DOHH2 (cell line): ENCODE data around the gene NDUFB11.

Source experiments
- H3F3A ChIP-seq: fragments of 200-600 bp; sonication (generic), shearing (Covaris generic); 2 replicates; pipeline ENCODE4 v1.6.0; 2016; ENCODE audit warnings: antibody characterized with exemption, mild to moderate bottlenecking; ENCODE audit not compliant: control insufficient read depth, insufficient read depth
- H3K27ac ChIP-seq: fragments of 200-600 bp; sonication (generic); 2 replicates; pipeline ENCODE4 v1.5.1; 2014; ENCODE audit warnings: low read depth, mild to moderate bottlenecking, low read length, moderate library complexity
- H3K27me3 ChIP-seq: fragments of 200-600 bp; sonication (generic); 2 replicates; pipeline ENCODE4 v1.6.1; 2014; ENCODE audit warnings: mild to moderate bottlenecking, low read length, mixed read lengths; ENCODE audit not compliant: control insufficient read depth
- H3K36me3 ChIP-seq: fragments of 200-600 bp; sonication (generic); 2 replicates; pipeline ENCODE4 v1.6.1; 2014; ENCODE audit warnings: mild to moderate bottlenecking, low read length, moderate library complexity, mixed read lengths; ENCODE audit not compliant: control insufficient read depth
- H3K4me1 ChIP-seq: fragments of 200-600 bp; sonication (generic); 2 replicates; pipeline ENCODE4 v1.6.1; 2014; ENCODE audit warnings: mild to moderate bottlenecking, low read length, mixed read lengths; ENCODE audit not compliant: control insufficient read depth
- H3K4me2 ChIP-seq: fragments of 200-600 bp; sonication (generic); 2 replicates; pipeline ENCODE4 v1.6.0; 2014; ENCODE audit warnings: mild to moderate bottlenecking, low read length, moderate library complexity
- H3K4me3 ChIP-seq: fragments of 200-600 bp; sonication (generic); 2 replicates; pipeline ENCODE4 v1.5.1; 2014; ENCODE audit warnings: mild to moderate bottlenecking, low read length, mixed read lengths
- H3K79me2 ChIP-seq: fragments of 200-600 bp; sonication (generic); 2 replicates; pipeline ENCODE4 v1.6.1; 2014; ENCODE audit warnings: mild to moderate bottlenecking, low read length, mixed read lengths; ENCODE audit not compliant: control insufficient read depth
- H3K9me2 ChIP-seq: fragments of 200-600 bp; sonication (generic); replicated peaks from 2 replicates; pipeline ENCODE4 v1.6.1; 2014; ENCODE audit warnings: mild to moderate bottlenecking, low read length, mixed read lengths; ENCODE audit not compliant: control insufficient read depth
- H3K9me3 ChIP-seq: fragments of 200-600 bp; sonication (generic); 2 replicates; pipeline ENCODE4 v1.6.1; 2014; ENCODE audit warnings: antibody characterized with exemption, low read length, mixed read lengths; ENCODE audit not compliant: control insufficient read depth, insufficient read depth
- H4K20me1 ChIP-seq: fragments of 200-600 bp; sonication (generic); 2 replicates; pipeline ENCODE4 v1.6.0; 2014; ENCODE audit warnings: low read depth, mild to moderate bottlenecking, antibody characterized with exemption, low read length, moderate library complexity; ENCODE audit not compliant: control insufficient read depth, insufficient read depth
- CTCF ChIP-seq: fragments of 200-600 bp; sonication (generic); IDR thresholded peaks from one replicate; pipeline ENCODE4 v1.5.1; 2014; ENCODE audit warnings: antibody characterized with exemption, mild to moderate bottlenecking, low read depth, low read length; ENCODE audit not compliant: poor library complexity, severe bottlenecking
- EZH2phosphoT487 ChIP-seq: fragments of 200-600 bp; sonication (generic); IDR thresholded peaks from 2 replicates; pipeline ENCODE4 v1.6.1; 2017; ENCODE audit warnings: borderline replicate concordance, mild to moderate bottlenecking, antibody characterized with exemption, low read length, moderate library complexity, mixed read lengths

NDUFB11 gene

DNA sequence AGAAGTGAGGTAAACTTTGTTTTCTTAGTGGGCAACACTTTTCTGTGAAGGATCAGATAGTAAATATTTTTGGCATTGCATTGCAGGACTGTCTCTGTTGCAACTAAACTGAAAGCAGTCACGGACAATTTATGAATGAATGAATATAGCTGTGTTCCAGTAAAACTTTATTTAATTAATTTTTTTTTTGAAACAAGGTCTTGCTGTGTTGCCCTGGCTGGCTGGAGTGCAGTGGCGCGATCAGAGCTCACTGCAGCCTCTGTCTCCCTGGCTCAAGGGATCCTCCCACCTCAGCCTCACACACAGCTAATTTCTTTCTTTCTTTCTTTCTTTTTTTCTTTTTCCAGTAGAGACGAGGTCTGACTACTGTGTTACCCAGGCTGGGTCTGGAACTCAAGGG is 16.3 kb upstream of the NDUFB11 start:
- no peaks in the 10 kb centered on the region for H3K9me3 ChIP-seq
- H3K79me2 ChIP-seq, result peaks cover 85% of the 10 kb centered on the region
- H3K4me2 ChIP-seq, result no peak overlapping the region

DNA sequence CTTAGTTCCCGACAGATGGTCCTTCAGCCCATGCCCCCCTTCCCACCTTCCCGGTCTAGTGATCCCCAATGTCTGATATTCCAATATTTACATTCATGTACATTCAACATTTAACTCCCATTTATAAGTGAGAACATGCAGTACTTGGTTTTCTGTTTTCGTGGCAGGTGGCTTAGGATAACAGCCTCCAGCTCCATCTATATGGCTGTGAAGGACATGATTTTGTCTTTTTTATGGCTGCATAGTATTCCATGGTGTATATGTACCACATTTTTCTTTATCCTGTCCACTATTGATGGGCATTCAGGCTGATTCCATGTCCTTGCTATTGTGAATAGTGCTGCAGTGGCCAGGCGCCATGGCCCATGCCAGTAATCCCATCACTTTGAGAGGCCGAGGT is 14.3 kb upstream of the NDUFB11 start:
- H4K20me1 ChIP-seq, result no peaks in the 10 kb centered on the region
- H3K36me3 ChIP-seq, result peaks cover 24% of the 10 kb centered on the region

More for the DNA sequence above, 16.3 kb upstream of the NDUFB11 start:
- H3K4me1 ChIP-seq, result no peaks in the 10 kb centered on the region
- no peaks in the 10 kb centered on the region for H3K27me3 ChIP-seq
- H3K27ac ChIP-seq, result no peak overlapping the region
- no peak for TF ChIP-seq CTCF
- TF ChIP-seq EZH2phosphoT487, result no peak
- no peak overlapping the region for H3K4me3 ChIP-seq
- H3K36me3 ChIP-seq, result peaks cover 28% of the 10 kb centered on the region
- H4K20me1 ChIP-seq, result no peaks in the 10 kb centered on the region
- no peaks in the 10 kb centered on the region for H3F3A ChIP-seq
- no peaks in the 10 kb centered on the region for H3K9me2 ChIP-seq

DNA sequence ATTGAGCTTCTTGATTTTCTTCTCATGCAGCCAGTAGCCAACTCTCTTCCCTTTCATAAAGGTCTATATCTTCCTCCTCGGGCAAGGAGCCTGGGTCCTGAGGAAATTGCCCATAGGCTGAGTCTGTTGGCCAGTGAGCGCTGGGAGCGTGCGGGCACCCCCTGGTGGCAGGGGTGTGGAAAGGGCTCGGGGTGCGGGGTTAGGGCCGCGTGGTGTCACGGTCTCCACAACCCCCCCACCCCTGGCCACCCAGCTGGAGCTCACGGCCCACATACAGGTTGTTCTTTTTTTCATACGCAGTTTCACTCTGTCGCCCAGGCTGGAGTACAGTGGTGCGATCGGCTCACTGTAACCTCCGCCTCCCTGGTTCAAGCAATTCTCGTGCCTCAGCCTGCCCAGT is 13.6 kb upstream of the NDUFB11 start:
- Histone ChIP-seq H3K79me2 (peaks cover 90% of the 10 kb centered on the region), H3K4me3 (no peak overlapping the region), H3K4me2 (no peak overlapping the region), H3K27me3 (no peaks in the 10 kb centered on the region), H3K9me3 (no peaks in the 10 kb centered on the region), H3K4me1 (no peaks in the 10 kb centered on the region), H3K27ac (no peak overlapping the region), H3K36me3 (peaks cover 31% of the 10 kb centered on the region), H3F3A (no peaks in the 10 kb centered on the region), H3K9me2 (no peaks in the 10 kb centered on the region), H4K20me1 (no peaks in the 10 kb centered on the region)
- TF ChIP-seq CTCF, result no peak
- TF ChIP-seq EZH2phosphoT487, result no peak

More for the DNA sequence above, 14.3 kb upstream of the NDUFB11 start:
- Histone ChIP-seq H3K27me3 (no peaks in the 10 kb centered on the region), H3K79me2 (peaks cover 88% of the 10 kb centered on the region), H3F3A (no peaks in the 10 kb centered on the region), H3K4me1 (no peaks in the 10 kb centered on the region), H3K4me3 (no peak overlapping the region), H3K9me2 (no peaks in the 10 kb centered on the region), H3K4me2 (no peak overlapping the region), H3K9me3 (no peaks in the 10 kb centered on the region), H3K27ac (no peak overlapping the region)
- TF ChIP-seq EZH2phosphoT487, result no peak
- no peak for TF ChIP-seq CTCF
